GM12801 (cell line): ENCODE measurements around the gene ADAMTS12.

ENCODE experiments used
- TF ChIP-seq, protein P1 (sequence below): IDR thresholded peaks from one replicate; pipeline ENCODE4 v1.5.1; 2011; ENCODE audit warnings: control low read depth; ENCODE audit not compliant: insufficient read length; ENCODE audit errors: extremely low read depth

The ADAMTS12 gene

DNA sequence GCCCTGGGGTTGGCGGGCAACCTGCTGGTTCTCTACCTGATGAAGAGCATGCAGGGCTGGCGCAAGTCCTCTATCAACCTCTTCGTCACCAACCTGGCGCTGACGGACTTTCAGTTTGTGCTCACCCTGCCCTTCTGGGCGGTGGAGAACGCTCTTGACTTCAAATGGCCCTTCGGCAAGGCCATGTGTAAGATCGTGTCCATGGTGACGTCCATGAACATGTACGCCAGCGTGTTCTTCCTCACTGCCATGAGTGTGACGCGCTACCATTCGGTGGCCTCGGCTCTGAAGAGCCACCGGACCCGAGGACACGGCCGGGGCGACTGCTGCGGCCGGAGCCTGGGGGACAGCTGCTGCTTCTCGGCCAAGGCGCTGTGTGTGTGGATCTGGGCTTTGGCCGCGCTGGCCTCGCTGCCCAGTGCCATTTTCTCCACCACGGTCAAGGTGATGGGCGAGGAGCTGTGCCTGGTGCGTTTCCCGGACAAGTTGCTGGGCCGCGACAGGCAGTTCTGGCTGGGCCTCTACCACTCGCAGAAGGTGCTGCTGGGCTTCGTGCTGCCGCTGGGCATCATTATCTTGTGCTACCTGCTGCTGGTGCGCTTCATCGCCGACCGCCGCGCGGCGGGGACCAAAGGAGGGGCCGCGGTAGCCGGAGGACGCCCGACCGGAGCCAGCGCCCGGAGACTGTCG is 45.4 kb upstream of the ADAMTS12 start:
- TF ChIP-seq, protein P1, sequence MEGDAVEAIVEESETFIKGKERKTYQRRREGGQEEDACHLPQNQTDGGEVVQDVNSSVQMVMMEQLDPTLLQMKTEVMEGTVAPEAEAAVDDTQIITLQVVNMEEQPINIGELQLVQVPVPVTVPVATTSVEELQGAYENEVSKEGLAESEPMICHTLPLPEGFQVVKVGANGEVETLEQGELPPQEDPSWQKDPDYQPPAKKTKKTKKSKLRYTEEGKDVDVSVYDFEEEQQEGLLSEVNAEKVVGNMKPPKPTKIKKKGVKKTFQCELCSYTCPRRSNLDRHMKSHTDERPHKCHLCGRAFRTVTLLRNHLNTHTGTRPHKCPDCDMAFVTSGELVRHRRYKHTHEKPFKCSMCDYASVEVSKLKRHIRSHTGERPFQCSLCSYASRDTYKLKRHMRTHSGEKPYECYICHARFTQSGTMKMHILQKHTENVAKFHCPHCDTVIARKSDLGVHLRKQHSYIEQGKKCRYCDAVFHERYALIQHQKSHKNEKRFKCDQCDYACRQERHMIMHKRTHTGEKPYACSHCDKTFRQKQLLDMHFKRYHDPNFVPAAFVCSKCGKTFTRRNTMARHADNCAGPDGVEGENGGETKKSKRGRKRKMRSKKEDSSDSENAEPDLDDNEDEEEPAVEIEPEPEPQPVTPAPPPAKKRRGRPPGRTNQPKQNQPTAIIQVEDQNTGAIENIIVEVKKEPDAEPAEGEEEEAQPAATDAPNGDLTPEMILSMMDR: no peak

DNA sequence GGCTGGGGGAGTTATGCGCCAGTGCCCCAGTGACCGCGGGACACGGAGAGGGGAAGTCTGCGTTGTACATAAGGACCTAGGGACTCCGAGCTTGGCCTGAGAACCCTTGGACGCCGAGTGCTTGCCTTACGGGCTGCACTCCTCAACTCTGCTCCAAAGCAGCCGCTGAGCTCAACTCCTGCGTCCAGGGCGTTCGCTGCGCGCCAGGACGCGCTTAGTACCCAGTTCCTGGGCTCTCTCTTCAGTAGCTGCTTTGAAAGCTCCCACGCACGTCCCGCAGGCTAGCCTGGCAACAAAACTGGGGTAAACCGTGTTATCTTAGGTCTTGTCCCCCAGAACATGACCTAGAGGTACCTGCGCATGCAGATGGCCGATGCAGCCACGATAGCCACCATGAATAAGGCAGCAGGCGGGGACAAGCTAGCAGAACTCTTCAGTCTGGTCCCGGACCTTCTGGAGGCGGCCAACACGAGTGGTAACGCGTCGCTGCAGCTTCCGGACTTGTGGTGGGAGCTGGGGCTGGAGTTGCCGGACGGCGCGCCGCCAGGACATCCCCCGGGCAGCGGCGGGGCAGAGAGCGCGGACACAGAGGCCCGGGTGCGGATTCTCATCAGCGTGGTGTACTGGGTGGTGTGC is 44.7 kb upstream of the ADAMTS12 start, which contains the start of gene RXFP3:
Gene RXFP3, plus strand, starts transcription at position 6 of the 636 bp plus-strand sequence. Its CDS starts 355 bp downstream, at position 361.
- TF ChIP-seq, protein P1: no peak

DNA sequence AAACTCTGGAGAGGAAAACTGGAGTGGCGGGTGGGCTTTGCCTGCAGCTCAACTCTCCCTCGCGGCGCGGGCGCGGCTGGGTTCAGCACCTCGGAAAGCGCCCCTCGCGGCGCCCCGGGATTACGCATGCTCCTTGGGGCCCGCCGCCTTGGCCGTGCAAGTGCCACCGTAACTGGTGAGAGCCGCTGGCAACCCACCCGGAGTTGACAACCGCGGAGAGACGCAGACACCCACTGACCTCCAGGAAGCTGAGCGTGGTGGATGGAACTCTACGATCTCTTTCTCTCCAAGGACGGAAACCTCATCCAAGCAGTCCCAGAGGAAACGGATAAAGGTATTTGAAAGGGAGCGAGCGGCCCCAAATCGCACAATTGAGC is 44.2 kb upstream of the ADAMTS12 start:
- TF ChIP-seq, protein P1: no peak

DNA sequence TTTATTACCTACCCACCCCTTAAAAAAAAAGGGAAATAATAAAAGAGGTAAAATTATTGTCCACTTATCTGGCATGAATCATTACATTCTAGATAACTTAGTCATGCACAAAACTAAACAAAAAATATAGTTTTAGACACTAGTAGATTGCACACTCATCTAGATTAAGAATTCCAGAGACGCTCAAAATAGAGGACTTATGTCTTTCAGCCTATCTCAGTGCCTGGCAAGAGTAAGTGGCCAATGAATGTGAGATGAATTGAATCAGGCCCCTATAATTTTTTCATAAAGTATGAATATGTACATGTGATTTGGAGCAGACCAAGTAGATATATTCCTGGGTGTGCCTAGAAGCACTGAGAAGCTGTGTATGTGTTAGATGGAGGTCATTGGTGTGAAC is 42.4 kb upstream of the ADAMTS12 start:
- TF ChIP-seq, protein P1: no peak

DNA sequence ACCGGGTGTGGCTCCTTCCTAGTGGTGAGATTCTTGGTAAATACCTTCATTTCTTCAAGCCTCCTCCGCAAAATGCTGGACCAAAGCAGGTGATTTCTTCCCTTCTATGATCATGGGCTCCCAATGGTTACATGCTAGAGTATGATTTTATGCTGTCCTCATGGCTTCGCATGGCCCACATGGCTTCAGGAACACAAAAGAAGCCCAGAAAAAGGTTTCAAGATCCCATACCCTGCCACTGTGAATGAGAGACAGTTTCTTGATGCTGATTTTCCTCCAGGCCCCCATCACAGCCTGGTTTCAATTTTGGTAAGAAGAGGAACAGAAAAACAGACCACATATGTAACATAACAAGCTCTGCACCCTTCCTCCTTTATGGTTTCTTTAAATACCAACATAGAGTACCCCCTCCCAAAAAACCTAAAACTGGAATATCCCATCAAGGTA is 42.0 kb upstream of the ADAMTS12 start:
- TF ChIP-seq, protein P1: no peak

DNA sequence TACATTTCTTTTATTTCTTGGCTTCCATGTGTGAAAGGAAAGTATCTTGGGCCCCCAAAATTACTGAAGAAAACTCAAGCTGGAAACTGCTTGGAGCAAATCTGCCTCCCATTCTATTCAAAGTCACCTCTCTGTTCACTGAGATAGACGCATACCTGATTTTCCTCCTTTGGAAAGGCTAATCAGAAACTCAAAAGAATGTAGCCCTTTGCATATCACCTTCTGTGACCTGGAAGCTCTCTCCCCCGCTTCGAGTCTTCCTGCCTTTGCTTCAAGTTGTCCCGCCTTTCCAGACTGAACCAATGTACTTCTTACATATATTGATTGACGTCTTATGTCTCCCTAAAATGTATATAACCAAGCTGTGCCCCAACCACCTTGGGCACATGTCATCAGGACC is 39.3 kb upstream of the ADAMTS12 start:
- TF ChIP-seq, protein P1: no peak

DNA sequence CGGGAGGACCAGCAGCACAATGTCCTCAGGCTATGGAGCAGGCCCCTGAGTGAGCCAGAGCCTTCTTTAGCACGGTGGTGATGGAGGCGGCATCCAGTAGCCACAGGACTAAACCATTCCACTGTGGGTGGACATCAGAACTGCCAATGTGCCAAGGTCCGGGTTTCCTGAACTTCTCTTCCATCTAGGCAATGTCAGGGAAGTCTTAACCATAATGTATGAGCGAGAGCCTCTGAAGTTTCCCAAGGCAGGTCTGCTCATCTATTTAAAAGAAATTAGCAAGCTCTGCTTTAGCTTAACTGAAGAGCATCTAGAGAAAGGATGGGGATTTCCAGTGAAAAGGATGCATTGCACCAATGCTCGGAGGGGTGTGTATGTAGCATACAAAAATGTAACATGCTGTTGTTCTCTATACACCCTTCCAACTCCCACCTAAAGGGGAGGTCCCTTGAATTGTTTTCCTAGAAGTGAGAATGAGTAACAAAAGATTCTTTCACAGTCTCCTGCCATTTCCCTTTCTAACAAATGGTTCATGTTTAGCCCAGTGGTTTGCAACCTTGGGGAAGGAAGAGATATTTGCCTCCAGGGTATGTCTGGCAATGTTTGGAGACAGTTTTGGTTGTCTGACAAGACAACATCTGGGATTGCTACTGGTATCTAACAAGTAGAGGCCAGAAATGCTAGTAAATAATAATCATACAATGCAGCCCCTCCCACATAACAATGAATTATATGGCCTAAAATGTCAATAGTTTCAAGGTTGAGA is 38.3 kb upstream of the ADAMTS12 start:
- TF ChIP-seq, protein P1: no peak
